Endothelial cell of umbilical vein (primary cell): ENCODE data around the gene CFAP61. TPM values are rescaled to one million over a fixed set of nuclear protein-coding genes. Genes with fewer than 3 reads are reported as not detected.

Experiments used
- BruUV-seq: library from RNA; stranded (reverse); fragments of 400-500 nt; replicated peaks from 2 replicates; lab custom pipeline; 2021; lab: Mats Ljungman, UMichigan
- CTCF ChIA-PET: fragments of 300-600, 350-600 bp; sonication (Branson Sonifier 250); formaldehyde crosslinking; loops from one replicate; lab custom pipeline; 2021; ENCODE audit warnings: antibody characterized with exemption, inconsistent platforms; lab: Charles Lee
- POLR2A ChIA-PET: fragments of 300-600, 350-600 bp; sonication (Branson Sonifier 250); formaldehyde crosslinking; loops from one replicate; lab custom pipeline; 2021; ENCODE audit warnings: antibody characterized with exemption, inconsistent platforms; lab: Charles Lee
- DNase-seq: peaks from one replicate; pipeline ENCODE4 v3.0.0-alpha.2; 2011; ENCODE audit warnings: low read depth, low spot score
- FAIRE-seq: peaks from 2 replicates; lab custom pipeline; 2011; peaks lifted over from hg19 to GRCh38; lab: Jason Lieb, UNC
- H2AFZ ChIP-seq: 2 replicates; pipeline ENCODE4 v1.6.0; 2012; ENCODE audit warnings: low read depth, low read length, control low read depth, inconsistent platforms
- H3K27ac ChIP-seq: 2 replicates; pipeline ENCODE4 v1.5.1; 2011; ENCODE audit warnings: low read depth, mild to moderate bottlenecking, control low read depth, low read length, moderate library complexity; ENCODE audit not compliant: insufficient read depth
- H3K27me3 ChIP-seq, 2 experiments: 2 replicates each; pipeline versions ENCODE4 v1.6.0 to v1.6.1; 2011; ENCODE audit warnings: low read length in 2 of 2, mixed read lengths in 1 of 2; ENCODE audit not compliant: control insufficient read depth in 2 of 2, insufficient read depth in 2 of 2
- H3K36me3 ChIP-seq, 2 experiments: 2 replicates in 1 of 2; 3 replicates in 1 of 2; pipeline ENCODE4 v1.5.1; 2011; ENCODE audit warnings: low read length in 2 of 2, mild to moderate bottlenecking in 1 of 2, moderate library complexity in 1 of 2; ENCODE audit not compliant: control insufficient read depth in 2 of 2, insufficient read depth in 2 of 2; ENCODE audit errors: extremely low read depth in 1 of 2
- H3K4me1 ChIP-seq: 3 replicates; pipeline ENCODE4 v1.5.1; 2011; ENCODE audit warnings: mild to moderate bottlenecking, low read length; ENCODE audit not compliant: control insufficient read depth, insufficient read depth; ENCODE audit errors: extremely low read depth
- H3K4me2 ChIP-seq: 2 replicates; pipeline ENCODE4 v1.6.1; 2011; ENCODE audit warnings: low read length, control low read depth, mixed read lengths; ENCODE audit not compliant: insufficient read depth
- H3K4me3 ChIP-seq, 3 experiments: fragments of 200-600 bp in 1 of 3; sonication (generic), shearing (Covaris generic) in 1 of 3; replicated peaks in 1 of 3; 2 replicates each; pipeline ENCODE4 v1.5.1; 2011 to 2016; ENCODE audit warnings: control low read depth in 3 of 3, low read length in 3 of 3, mild to moderate bottlenecking in 2 of 3, inconsistent platforms in 1 of 3, low read depth in 1 of 3, moderate library complexity in 1 of 3; ENCODE audit not compliant: insufficient read depth in 1 of 3
- H3K79me2 ChIP-seq: 2 replicates; pipeline ENCODE4 v1.6.0; 2012; ENCODE audit warnings: low read length, inconsistent platforms; ENCODE audit not compliant: control insufficient read depth, insufficient read depth
- H3K9ac ChIP-seq: replicated peaks from 2 replicates; pipeline ENCODE3; 2011; ENCODE audit warnings: low read length, control low read depth; ENCODE audit not compliant: insufficient read depth; ENCODE audit errors: extremely low read depth
- H3K9me1 ChIP-seq: replicated peaks from 3 replicates; pipeline ENCODE4 v1.6.0; 2011; ENCODE audit warnings: mild to moderate bottlenecking, low read length; ENCODE audit not compliant: control insufficient read depth, insufficient read depth; ENCODE audit errors: extremely low read depth
- H3K9me3 ChIP-seq: replicated peaks from 2 replicates; pipeline ENCODE4 v1.5.1; 2012; ENCODE audit warnings: low read length, inconsistent platforms; ENCODE audit not compliant: control insufficient read depth, insufficient read depth
- H4K20me1 ChIP-seq: replicated peaks from 2 replicates; pipeline ENCODE3; 2011; ENCODE audit warnings: mild to moderate bottlenecking, low read length; ENCODE audit not compliant: control insufficient read depth, insufficient read depth; ENCODE audit errors: extremely low read depth
- EZH2 ChIP-seq: IDR thresholded peaks from 2 replicates; pipeline ENCODE4 v1.6.1; 2012; ENCODE audit warnings: borderline replicate concordance, low read depth, mild to moderate bottlenecking, moderate library complexity, low read length, inconsistent platforms; ENCODE audit not compliant: severe bottlenecking
- FOS ChIP-seq: IDR thresholded peaks from 2 replicates; pipeline ENCODE4 v1.6.1; 2011; ENCODE audit warnings: mild to moderate bottlenecking, low read length, moderate library complexity, borderline replicate concordance; ENCODE audit not compliant: insufficient read depth
- GATA2 ChIP-seq: IDR thresholded peaks from 2 replicates; pipeline ENCODE4 v1.7.0; 2011; ENCODE audit warnings: low read depth, mild to moderate bottlenecking, moderate library complexity, mixed read lengths, low read length; ENCODE audit not compliant: insufficient read length, insufficient read depth
- JUN ChIP-seq: IDR thresholded peaks from 2 replicates; pipeline ENCODE4 v1.6.1; 2011; ENCODE audit warnings: borderline replicate concordance, low read depth; ENCODE audit not compliant: insufficient read length, insufficient read depth
- MYC ChIP-seq: IDR thresholded peaks from one replicate; pipeline ENCODE4 v1.6.1; 2011; ENCODE audit warnings: mild to moderate bottlenecking, low read depth, low read length
- POLR2A ChIP-seq: IDR thresholded peaks from 2 replicates; pipeline ENCODE4 v1.6.1; 2012; ENCODE audit warnings: low read depth, mild to moderate bottlenecking, control low read depth, low read length
- POLR2AphosphoS5 ChIP-seq: IDR thresholded peaks from 2 replicates; pipeline ENCODE4 v1.6.1; 2012; ENCODE audit warnings: low read depth, mild to moderate bottlenecking, control low read depth, low read length, moderate library complexity; ENCODE audit not compliant: insufficient read depth
- dilution Hi-C: fragments of 300-500 bp; cut with MboI; formaldehyde crosslinking; loops from one replicate; pipeline ENCODE4 v1.15.0; 2019; ENCODE audit warnings: low sequenced_read_pairs; ENCODE audit not compliant: extremely low pct_ligation_motif_present
- intact Hi-C: fragments of 100-400 bp; cut with micrococcal nuclease; formaldehyde crosslinking; loops from one replicate; pipeline ENCODE4 v1.10.0; 2022
- polyA plus RNA-seq, 4 experiments: library from polyadenylated mRNA; depleted of rRNA in 3 of 4; stranded (reverse) in 3 of 4; unstranded in 1 of 4; fragments of >200 nt; gene quantifications; 2 replicates each; pipeline versions ENCODE4 v1.2.1 to v1.2.3, GENCODE V29; 2011 to 2012; ENCODE audit warnings: missing spikeins in 1 of 4
- total RNA-seq: library from RNA; stranded (reverse); gene quantifications from 2 replicates; pipeline ENCODE4 v1.2.3, GENCODE V29; 2021
- TF ChIP-seq, protein P1 (sequence below), 2 donors: IDR thresholded peaks; 1 replicate in 1 of 2; 2 replicates in 1 of 2; pipeline ENCODE4 v1.5.1; 2011; ENCODE audit warnings: low read length in 2 of 2, mild to moderate bottlenecking in 2 of 2, moderate library complexity in 2 of 2, control low read depth in 1 of 2, inconsistent platforms in 1 of 2, low read depth in 1 of 2; ENCODE audit not compliant: insufficient read depth in 1 of 2; ENCODE audit errors: extremely low read depth in 1 of 2
- TF ChIP-seq, protein P2 (sequence below): IDR thresholded peaks from 2 replicates; pipeline ENCODE4 v1.6.1; 2011; ENCODE audit not compliant: insufficient read depth, insufficient read length

CFAP61 gene
- total and polyA plus RNA-seq, 2 donors (not counting 3 experiments of a cell fraction or from before 2014, with no cell fraction given), result not detected

DNA sequence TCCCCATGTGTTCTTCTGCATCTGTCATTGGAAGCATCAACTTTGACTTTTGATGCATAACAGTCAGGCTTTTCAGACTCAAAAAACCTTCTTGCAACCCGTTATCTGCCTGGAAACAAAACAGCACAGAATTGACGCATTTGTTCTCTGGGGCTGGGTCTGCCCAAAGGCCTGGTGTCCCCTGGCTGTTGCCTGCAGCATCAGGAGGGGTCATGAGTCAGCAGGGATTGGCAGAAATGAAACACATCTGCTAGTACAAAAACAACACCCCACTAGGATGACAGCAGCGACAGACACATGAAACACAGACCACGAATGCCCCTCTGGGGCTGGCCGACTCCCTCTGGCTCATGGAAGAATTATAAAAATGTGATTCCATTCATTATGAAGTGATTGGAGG lies 158.0 kb downstream of the CFAP61 start:
- CTCF ChIA-PET, result no interaction called here
- Histone ChIP-seq H3K27me3 (peaks cover 0 to 2% of the 10 kb centered on the region in 2 experiments), H3K4me1 (no peaks in the 10 kb centered on the region), H3K4me3 (no peak overlapping the region), H3K9me1 (no peaks in the 10 kb centered on the region), H3K9me3 (no peaks in the 10 kb centered on the region), H3K9ac (no peak overlapping the region), H3K36me3 (no peaks in the 10 kb centered on the region), H2AFZ (no peak overlapping the region), H3K27ac (no peak overlapping the region), H3K4me2 (no peak overlapping the region), H4K20me1 (no peaks in the 10 kb centered on the region), H3K79me2 (no peaks in the 10 kb centered on the region)
- intact Hi-C loops (no loop called here), dilution Hi-C loops (no loop called here)
- no peak for TF ChIP-seq FOS
- no peak for TF ChIP-seq JUN
- TF ChIP-seq MYC, result no peak
- TF ChIP-seq, protein P1, sequence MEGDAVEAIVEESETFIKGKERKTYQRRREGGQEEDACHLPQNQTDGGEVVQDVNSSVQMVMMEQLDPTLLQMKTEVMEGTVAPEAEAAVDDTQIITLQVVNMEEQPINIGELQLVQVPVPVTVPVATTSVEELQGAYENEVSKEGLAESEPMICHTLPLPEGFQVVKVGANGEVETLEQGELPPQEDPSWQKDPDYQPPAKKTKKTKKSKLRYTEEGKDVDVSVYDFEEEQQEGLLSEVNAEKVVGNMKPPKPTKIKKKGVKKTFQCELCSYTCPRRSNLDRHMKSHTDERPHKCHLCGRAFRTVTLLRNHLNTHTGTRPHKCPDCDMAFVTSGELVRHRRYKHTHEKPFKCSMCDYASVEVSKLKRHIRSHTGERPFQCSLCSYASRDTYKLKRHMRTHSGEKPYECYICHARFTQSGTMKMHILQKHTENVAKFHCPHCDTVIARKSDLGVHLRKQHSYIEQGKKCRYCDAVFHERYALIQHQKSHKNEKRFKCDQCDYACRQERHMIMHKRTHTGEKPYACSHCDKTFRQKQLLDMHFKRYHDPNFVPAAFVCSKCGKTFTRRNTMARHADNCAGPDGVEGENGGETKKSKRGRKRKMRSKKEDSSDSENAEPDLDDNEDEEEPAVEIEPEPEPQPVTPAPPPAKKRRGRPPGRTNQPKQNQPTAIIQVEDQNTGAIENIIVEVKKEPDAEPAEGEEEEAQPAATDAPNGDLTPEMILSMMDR (IDR thresholded peaks at IDR 0.05; ENCODE audit: extremely low read depth in 1 of 2, insufficient read depth in 1 of 2, low read depth in 1 of 2, low read length in 2 of 2), result no peak
- no peak for TF ChIP-seq POLR2AphosphoS5
- TF ChIP-seq, protein P2, sequence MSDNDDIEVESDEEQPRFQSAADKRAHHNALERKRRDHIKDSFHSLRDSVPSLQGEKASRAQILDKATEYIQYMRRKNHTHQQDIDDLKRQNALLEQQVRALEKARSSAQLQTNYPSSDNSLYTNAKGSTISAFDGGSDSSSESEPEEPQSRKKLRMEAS, result no peak
- no peak for TF ChIP-seq POLR2A
- TF ChIP-seq GATA2, result no peak
- TF ChIP-seq EZH2, result no peak
- no peak for FAIRE-seq
- DNase-seq, result no peak
- no TSS peak for BruUV-seq
- POLR2A ChIA-PET, result no interaction called here
